GM12878 (cell line): Measurements from ENCODE around the gene NDUFV1. TPM values are rescaled to one million over a fixed set of nuclear protein-coding genes. Genes with fewer than 3 reads are reported as not detected.

Experiments used
- ATAC-seq: fragments of 200-7000 bp; cut with Tn5 transposase; 3 replicates; pipeline ENCODE4 v1.9.1; 2020; ENCODE audit warnings: mild to moderate bottlenecking, moderate library complexity
- BruUV-seq: library from RNA; stranded (reverse); fragments of 400-500 nt; replicated peaks from 2 replicates; lab custom pipeline; 2021; lab: Mats Ljungman, UMichigan
- CTCF ChIA-PET: fragments of 300-600 bp; sonication (Branson Sonifier 250); formaldehyde crosslinking; extraction: SDS; loops from one replicate; lab custom pipeline; 2021; ENCODE audit warnings: inconsistent platforms; lab: Yijun Ruan, JAX
- POLR2A ChIA-PET: fragments of 350-600 bp; formaldehyde crosslinking; extraction: SDS; loops from one replicate; lab custom pipeline; 2021; ENCODE audit warnings: inconsistent platforms; lab: Charles Lee
- RAD21 ChIA-PET: fragments of 300-600 bp; sonication (Branson Sonifier 250); formaldehyde crosslinking; loops from one replicate; lab custom pipeline; 2023; ENCODE audit warnings: antibody characterized with exemption; ENCODE audit not compliant: unreplicated experiment; lab: Charles Lee
- SMC1A ChIA-PET: fragments of 300-600 bp; sonication (Branson Sonifier 250); formaldehyde crosslinking; loops from one replicate; lab custom pipeline; 2023; ENCODE audit not compliant: unreplicated experiment, uncharacterized antibody; lab: Charles Lee
- DNase-seq: peaks from one replicate; pipeline ENCODE4 v3.0.0-alpha.2; 2011; ENCODE audit warnings: low read depth, low spot score
- FAIRE-seq: peaks from 3 replicates; lab custom pipeline; 2011; peaks lifted over from hg19 to GRCh38; lab: Jason Lieb, UNC
- H2AFZ ChIP-seq: 2 replicates; pipeline ENCODE4 v1.6.0; 2011; ENCODE audit warnings: low read depth, low read length, control low read depth; ENCODE audit not compliant: control insufficient read depth
- H3K27ac ChIP-seq: 2 replicates; pipeline ENCODE4 v1.5.1; 2011; ENCODE audit warnings: control low read depth; ENCODE audit not compliant: control insufficient read depth, insufficient read depth
- H3K27me3 ChIP-seq, 2 experiments: replicated peaks in 1 of 2; 2 replicates each; pipeline versions ENCODE4 v1.6.0 to v1.6.1; 2011; ENCODE audit warnings: low read length in 1 of 2; ENCODE audit not compliant: control insufficient read depth in 2 of 2, insufficient read depth in 2 of 2
- H3K36me3 ChIP-seq, 2 experiments: 2 replicates each; pipeline ENCODE4 v1.5.1; 2011; ENCODE audit warnings: low read length in 1 of 2; ENCODE audit not compliant: control insufficient read depth in 2 of 2, insufficient read depth in 2 of 2
- H3K4me1 ChIP-seq: 2 replicates; pipeline ENCODE4 v1.6.1; 2011; ENCODE audit warnings: mild to moderate bottlenecking, low read length, moderate library complexity, mixed read lengths; ENCODE audit not compliant: control insufficient read depth, insufficient read depth
- H3K4me2 ChIP-seq: 2 replicates; pipeline ENCODE4 v1.6.0; 2011; ENCODE audit warnings: control low read depth; ENCODE audit not compliant: control insufficient read depth, insufficient read depth
- H3K4me3 ChIP-seq: fragments of 200-600 bp; sonication (generic); 2 replicates; pipeline ENCODE4 v1.5.1; 2016
- H3K79me2 ChIP-seq: 2 replicates; pipeline ENCODE4 v1.6.0; 2011; ENCODE audit warnings: low read length; ENCODE audit not compliant: control insufficient read depth, insufficient read depth
- H3K9ac ChIP-seq: 2 replicates; pipeline ENCODE4 v1.8.0; 2011; ENCODE audit warnings: low read length, control low read depth, mixed read lengths; ENCODE audit not compliant: control insufficient read depth, insufficient read depth
- H3K9me3 ChIP-seq: replicated peaks from 3 replicates; pipeline ENCODE4 v1.5.1; 2011; ENCODE audit warnings: mild to moderate bottlenecking, low read length; ENCODE audit not compliant: control insufficient read depth, insufficient read depth
- H4K20me1 ChIP-seq: 2 replicates; pipeline ENCODE4 v1.6.0; 2011; ENCODE audit not compliant: control insufficient read depth, insufficient read depth
- ATF7 ChIP-seq: fragments of 450-650 bp; IDR thresholded peaks from 2 replicates; pipeline ENCODE4 v1.6.1; 2016; ENCODE audit warnings: low read depth, mild to moderate bottlenecking
- BACH1 ChIP-seq: fragments of 450-650 bp; IDR thresholded peaks from 2 replicates; pipeline ENCODE4 v1.6.1; 2017; ENCODE audit warnings: mild to moderate bottlenecking, borderline replicate concordance
- BRCA1 ChIP-seq: IDR thresholded peaks from 2 replicates; pipeline ENCODE4 v1.6.1; 2011; ENCODE audit warnings: low read depth, low read length, improper control_type of control experiment
- E2F8 ChIP-seq: fragments of 450-650 bp; IDR thresholded peaks from 2 replicates; pipeline ENCODE4 v1.6.1; 2018; ENCODE audit warnings: mild to moderate bottlenecking, low read depth, moderate library complexity; ENCODE audit not compliant: partially characterized antibody
- FOXM1 ChIP-seq: IDR thresholded peaks from 2 replicates; pipeline ENCODE4 v1.6.1; 2012; ENCODE audit warnings: low read depth, mild to moderate bottlenecking, inconsistent platforms, low read length, moderate library complexity
- GATAD2B ChIP-seq: fragments of 450-650 bp; conservative IDR thresholded peaks from 2 replicates; pipeline ENCODE4 v1.6.1; 2017; ENCODE audit warnings: low read depth, mild to moderate bottlenecking, moderate library complexity
- MXI1 ChIP-seq: fragments of 150-350 bp; IDR thresholded peaks from 2 replicates; pipeline ENCODE4 v1.6.1; 2011; ENCODE audit warnings: low read depth, mild to moderate bottlenecking, inconsistent platforms, low read length, improper control_type of control experiment
- POU2F2 ChIP-seq: IDR thresholded peaks from 3 replicates; pipeline ENCODE4 v1.6.1; 2011; ENCODE audit warnings: low read depth, mild to moderate bottlenecking, low read length, borderline replicate concordance
- RELB ChIP-seq: fragments of 450-650 bp; IDR thresholded peaks from 2 replicates; pipeline ENCODE4 v1.6.1; 2017; ENCODE audit warnings: low read depth, mild to moderate bottlenecking, moderate library complexity
- SP1 ChIP-seq: IDR thresholded peaks from one replicate; pipeline ENCODE4 v1.6.1; 2011; ENCODE audit warnings: low read depth, low read length
- TARDBP ChIP-seq: IDR thresholded peaks from 2 replicates; pipeline ENCODE4 v1.6.1; 2016; ENCODE audit warnings: borderline replicate concordance
- TBL1XR1 ChIP-seq: IDR thresholded peaks from 2 replicates; pipeline ENCODE4 v1.6.1; 2012; ENCODE audit warnings: low read depth, low read length, improper control_type of control experiment
- ZNF384 ChIP-seq: IDR thresholded peaks from 2 replicates; pipeline ENCODE4 v1.6.1; 2012; ENCODE audit warnings: low read depth, mild to moderate bottlenecking, low read length, improper control_type of control experiment, borderline replicate concordance
- ZNF687 ChIP-seq: fragments of 450-650 bp; IDR thresholded peaks from 2 replicates; pipeline ENCODE4 v1.6.1; 2017; ENCODE audit warnings: mild to moderate bottlenecking, moderate library complexity
- WGBS: methylation state at CpG from one replicate; pipeline ENCODE4 v1.1.6; 2016; ENCODE audit warnings: low lambda C conversion rate; ENCODE audit not compliant: insufficient replicate concordance, insufficient coverage; ENCODE audit errors: missing lambda C conversion rate; 5-methylcytosine and 5-hydroxymethylcytosine counted together
- in situ Hi-C: fragments of 300-500 bp; cut with MboI; formaldehyde crosslinking; loops from 9 replicates; pipeline ENCODE4 v1.14.3; 2018; ENCODE audit warnings: mixed read lengths
- intact Hi-C: fragments of 100-400 bp; cut with micrococcal nuclease; formaldehyde crosslinking; loops from one replicate; pipeline ENCODE4 v1.14.2; 2022; ENCODE audit not compliant: unreplicated experiment
- polyA plus RNA-seq, 11 experiments: library from polyadenylated mRNA; depleted of rRNA in 4 of 11; unstranded in 6 of 11; stranded (reverse) in 5 of 11; fragments of >200 nt; fragmentation: Nextera tagmentation in 4 of 11; fragmentation: Illumina TruSeq in 1 of 11; extraction: Ambion mirVana in 4 of 11; extraction: Trizol in 1 of 11; gene quantifications; 1 replicate in 1 of 11; 2 replicates in 10 of 11; pipeline versions ENCODE4 v1.2.1 to v1.2.3, GENCODE V29; 2011 to 2016; ENCODE audit warnings: inconsistent platforms in 2 of 11, missing spikeins in 2 of 11, low read depth in 1 of 11
- total RNA-seq, 4 experiments: library from RNA; depleted of rRNA in 3 of 4; stranded (reverse); fragments of >200 nt in 3 of 4; fragmentation: Illumina TruSeq in 1 of 4; extraction: Trizol in 1 of 4; gene quantifications; 2 replicates each; pipeline versions ENCODE4 v1.2.1 to v1.2.3, GENCODE V29; 2013 to 2021

Gene NDUFV1
- total and polyA plus RNA-seq, 10 of the 15 experiments (the other 5 are each of a cell fraction or from before 2014, with no cell fraction given), result 8.2 to 380 (median 231) TPM

- 0% methylated on average over 3 of the region's 3 CpGs for WGBS
- intact Hi-C loops (no loop called here), in situ Hi-C loops (no loop called here)
- Histone ChIP-seq H3K27me3 (no peaks in the 10 kb centered on the region), H3K27ac (peak overlapping the region; percentile 71), H3K36me3 (no peaks in the 10 kb centered on the region), H3K4me3 (0 out of 2 replicates have a peak overlapping the region, but pooled peaks have one; percentile 14), H4K20me1 (no peaks in the 10 kb centered on the region), H2AFZ (no peak overlapping the region), H3K79me2 (no peaks in the 10 kb centered on the region), H3K4me1 (peaks cover 29% of the 10 kb centered on the region), H3K9me3 (peaks cover 8% of the 10 kb centered on the region), H3K9ac (no peak overlapping the region), H3K4me2 (no peak overlapping the region)
- FAIRE-seq (peak; percentile 49), DNase-seq (no peak), ATAC-seq (peak; percentile 29)
- ChIA-PET RAD21 (interaction anchor here (0.9 to 1.0 kb wide), 2 partner anchors 9 to 28 kb away, joined by 8 read pairs; partner anchors contain the start of gene NUDT8), CTCF (interaction anchor here (0.8 to 7.7 kb wide), 6 partner anchors 11 to 306 kb away, joined by 4 to 132 read pairs (median 12); partner anchors contain the start of genes ACY3 and NUDT8), POLR2A (interaction anchor here (1.5 kb wide), 1 partner anchor 9 kb away, joined by 7 read pairs; no protein-coding TSS in a partner anchor), SMC1A (interaction anchor here (0.7 to 6.3 kb wide), 8 partner anchors 10 to 79 kb away, joined by 3 to 69 read pairs (median 4); partner anchors contain the start of genes ACY3 and NUDT8)
- BruUV-seq, result no TSS peak
- TF ChIP-seq ZNF384, result no peak
- TF ChIP-seq GATAD2B, result no peak
- TF ChIP-seq BRCA1, result no peak
- no peak for TF ChIP-seq TBL1XR1
- TF ChIP-seq FOXM1, result peak; percentile 50; the same call in 1 of the 2 replicates
- TF ChIP-seq RELB, result no peak
- no peak for TF ChIP-seq SP1
- no peak for TF ChIP-seq TARDBP
- TF ChIP-seq POU2F2, result no peak
- TF ChIP-seq MXI1, result no peak
- TF ChIP-seq E2F8, result no peak
- no peak for TF ChIP-seq ATF7
- no peak for TF ChIP-seq BACH1
- no peak for TF ChIP-seq ZNF687
Measured at GRCh38 chr11:67657300-67657699, 50.6 kb downstream of the NDUFV1 start.
